ENCODE results near the gene UBALD1.

UBALD1 gene

GRCh38 chr16:4616047-4616811, 1.5 kb upstream of the UBALD1 start:
- DNase-seq (ENCODE audit: low read depth, low spot score) = peak; percentile 100

- DNase-seq (ENCODE audit: low read depth, low spot score) = no peak
Observed at GRCh38 chr16:4615384-4616046, 827 bp upstream of the UBALD1 start.

GRCh38 chr16:4613636-4614570, 785 bp downstream of the UBALD1 start:
- no peak for DNase-seq (ENCODE audit: low read depth, low spot score)

- no peak for DNase-seq (ENCODE audit: low read depth, low spot score)
Observed at GRCh38 chr16:4612977-4613635, 1.6 kb downstream of the UBALD1 start.

- DNase-seq (ENCODE audit: low read depth, low spot score) = no peak
Observed at GRCh38 chr16:4612474-4612931, 2.2 kb downstream of the UBALD1 start.

DNA sequence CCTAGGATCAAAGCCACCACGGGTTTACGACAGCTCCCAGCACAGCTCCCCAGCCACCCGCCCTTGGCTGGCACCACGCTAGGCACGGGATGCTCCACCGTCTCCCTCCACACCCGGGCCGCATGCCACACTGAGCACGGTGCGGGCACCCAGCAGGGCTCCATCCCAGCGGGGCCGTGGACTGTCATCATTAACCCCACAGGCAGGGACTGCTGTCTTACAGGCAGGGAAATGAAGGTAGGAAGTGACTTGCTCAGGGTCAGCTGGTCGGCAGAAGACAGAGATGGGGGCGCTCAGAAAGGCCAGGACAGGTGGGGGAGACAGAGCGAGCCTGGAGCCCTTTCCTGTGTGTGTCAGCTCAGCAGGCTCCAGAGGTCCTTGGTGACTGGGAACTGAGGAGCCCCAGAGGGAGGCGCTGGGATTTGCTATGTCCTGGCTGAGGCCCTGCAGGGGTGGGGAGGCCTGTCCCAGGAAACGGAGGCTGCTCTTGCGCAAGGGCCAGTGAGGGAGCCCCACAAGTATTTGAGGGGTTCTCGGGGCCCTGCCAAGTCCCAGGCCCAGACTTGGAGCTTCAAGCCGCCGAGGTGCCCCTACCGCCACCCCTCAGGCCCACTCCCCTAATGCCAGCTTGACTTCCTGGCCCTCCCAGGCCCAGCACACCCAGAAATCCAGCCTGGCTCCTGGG, 3.2 kb downstream of the UBALD1 start:
- DNase-seq (ENCODE audit: low read depth, low spot score) = no peak

DNA sequence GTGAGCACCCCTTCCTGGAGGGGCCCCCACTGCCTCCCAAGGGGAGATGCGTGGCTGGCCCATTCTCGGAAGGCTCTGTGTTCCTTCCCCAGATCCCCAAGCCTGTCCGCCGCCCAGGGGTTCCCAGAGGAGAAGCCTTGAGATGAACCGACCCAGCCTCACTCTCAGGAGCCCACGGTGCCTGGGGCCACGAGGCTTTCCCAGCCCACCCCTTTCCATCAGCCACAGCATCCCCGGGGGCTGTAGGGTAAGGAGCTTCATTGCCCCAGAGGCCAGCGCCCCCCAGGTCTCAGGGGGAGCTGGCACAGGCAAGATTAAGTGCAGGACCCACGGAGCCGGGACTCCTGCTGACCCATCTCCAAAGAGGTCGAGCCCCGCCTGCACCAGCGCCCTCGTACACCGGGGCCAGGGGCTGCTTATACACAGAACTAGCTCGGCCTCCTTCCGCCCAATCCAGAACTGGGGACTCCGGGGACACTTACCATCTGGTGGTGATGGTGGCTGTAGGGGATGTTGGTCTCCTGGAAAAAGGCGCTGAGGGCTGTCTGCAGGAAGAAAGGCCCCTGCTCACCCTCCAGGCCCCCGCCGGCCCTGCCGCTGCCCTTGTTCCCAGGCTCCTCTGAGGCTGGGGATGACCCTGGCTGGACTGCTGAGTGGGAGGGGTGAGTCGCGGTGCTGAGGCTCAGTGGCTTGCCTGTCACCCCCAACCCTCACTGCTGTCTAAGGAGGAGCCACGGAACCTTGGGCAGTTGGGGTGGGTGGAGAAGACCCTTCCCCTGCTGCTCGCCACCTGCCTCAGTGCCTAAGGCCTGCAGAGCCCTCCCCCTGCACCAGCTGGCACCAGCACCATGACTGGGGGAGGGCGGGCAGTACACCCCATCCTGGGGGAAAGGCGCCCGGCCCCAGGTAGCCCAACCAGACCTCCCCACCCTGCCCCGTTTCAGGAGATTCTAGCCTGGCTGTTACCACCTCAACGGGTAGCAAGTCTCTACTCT, 4.4 kb downstream of the UBALD1 start:
- no peak for DNase-seq (ENCODE audit: low read depth, low spot score)

DNA sequence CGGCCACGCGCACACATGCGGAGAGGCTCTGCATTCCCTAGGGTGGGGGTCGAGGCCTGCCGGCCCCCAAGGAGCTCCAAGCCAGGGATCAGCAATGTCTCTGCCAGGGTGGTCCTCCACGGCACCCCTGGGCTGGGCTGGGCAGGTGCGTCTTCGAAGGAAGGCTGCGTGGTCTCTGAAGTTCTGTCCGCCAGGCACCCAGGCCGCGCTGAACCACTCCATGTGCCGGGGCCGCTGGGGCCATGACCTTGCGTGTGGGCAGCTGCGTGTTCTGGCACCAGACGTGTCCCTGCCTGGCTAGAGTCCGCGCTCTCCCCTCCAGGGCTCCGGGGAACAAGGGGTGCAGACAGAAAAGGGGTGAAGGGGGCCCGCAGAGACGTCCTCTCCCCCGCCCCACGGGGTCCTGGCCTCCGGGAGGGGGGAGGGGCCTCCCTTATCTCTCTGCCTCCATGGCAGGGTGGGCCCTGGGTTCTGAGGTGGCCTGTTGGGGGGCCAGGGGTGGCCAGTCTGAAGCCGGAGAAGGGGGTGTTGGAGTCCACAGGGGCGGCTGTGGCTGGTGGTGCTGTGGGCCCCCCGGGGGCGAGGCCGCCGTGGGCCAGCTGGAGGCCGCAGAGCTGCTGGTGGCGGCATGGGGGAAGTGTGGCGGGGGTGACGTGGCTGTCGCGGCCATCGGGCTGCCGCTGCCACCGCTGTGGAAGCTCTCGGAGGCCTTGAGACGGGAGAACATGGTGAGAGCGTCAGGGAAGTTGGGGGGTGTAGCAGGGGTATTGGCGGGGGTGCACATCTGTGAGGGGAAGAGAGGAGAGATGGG, 5.3 kb downstream of the UBALD1 start:
- DNase-seq (ENCODE audit: low read depth, low spot score) = no peak

DNA sequence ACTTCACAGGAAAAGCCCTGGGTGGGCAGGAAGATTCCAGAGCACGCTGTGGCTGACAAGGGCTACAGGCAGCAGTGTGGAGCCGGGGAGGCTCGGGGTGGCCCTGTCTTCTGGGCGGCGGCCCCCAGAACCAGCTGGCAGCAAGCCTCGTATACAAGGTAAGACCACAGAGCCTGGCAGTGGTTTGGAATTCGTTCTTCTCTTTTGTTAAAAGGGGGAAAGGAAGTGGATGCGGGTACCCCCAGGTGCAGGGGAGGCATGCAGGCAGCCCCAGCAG, 6.0 kb downstream of the UBALD1 start:
- no peak for DNase-seq (ENCODE audit: low read depth, low spot score)

DNA sequence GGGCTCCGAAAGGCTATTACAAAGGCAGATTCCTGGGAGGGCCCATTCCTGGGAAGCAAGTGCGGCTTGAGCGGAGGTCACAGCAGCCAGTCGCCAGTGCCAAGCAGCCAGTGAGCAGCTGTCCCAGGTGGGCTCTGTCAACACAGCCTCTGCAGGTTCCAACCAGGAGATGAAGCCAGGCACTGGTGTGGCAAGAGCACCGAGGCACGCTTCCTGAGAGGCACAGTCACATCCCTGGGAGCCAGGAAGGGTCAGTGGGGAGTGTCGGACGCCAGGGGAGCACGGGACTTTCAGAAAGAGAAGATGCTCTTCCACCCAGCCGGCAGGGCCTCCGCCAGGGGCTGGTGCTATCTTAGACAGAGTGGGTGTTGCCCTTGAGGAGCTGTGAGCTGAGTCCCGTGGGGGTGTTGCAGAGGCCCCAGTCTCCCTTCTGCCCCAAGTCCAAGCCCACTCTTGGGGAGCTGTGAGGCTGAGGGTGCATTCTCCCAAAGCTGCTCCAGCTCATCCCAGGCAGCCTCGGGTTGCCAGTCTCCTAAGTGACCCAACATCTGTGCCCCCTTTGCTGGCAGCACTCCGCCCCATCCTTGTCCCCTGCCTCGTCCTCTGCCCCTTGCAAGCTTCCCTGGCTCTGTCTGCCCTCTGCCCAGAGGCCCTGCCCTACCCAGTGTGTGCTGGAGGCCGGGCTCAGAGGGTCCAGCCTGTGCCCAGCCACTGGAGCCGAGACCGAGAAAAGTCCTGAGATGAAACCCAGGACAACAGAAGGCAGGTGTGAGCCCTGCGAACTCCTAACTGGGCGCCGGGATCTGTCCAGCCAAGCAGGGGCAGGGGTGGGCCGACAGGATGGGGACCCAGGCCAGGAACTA, 6.6 kb downstream of the UBALD1 start:
- no peak for DNase-seq (ENCODE audit: low read depth, low spot score)

DNA sequence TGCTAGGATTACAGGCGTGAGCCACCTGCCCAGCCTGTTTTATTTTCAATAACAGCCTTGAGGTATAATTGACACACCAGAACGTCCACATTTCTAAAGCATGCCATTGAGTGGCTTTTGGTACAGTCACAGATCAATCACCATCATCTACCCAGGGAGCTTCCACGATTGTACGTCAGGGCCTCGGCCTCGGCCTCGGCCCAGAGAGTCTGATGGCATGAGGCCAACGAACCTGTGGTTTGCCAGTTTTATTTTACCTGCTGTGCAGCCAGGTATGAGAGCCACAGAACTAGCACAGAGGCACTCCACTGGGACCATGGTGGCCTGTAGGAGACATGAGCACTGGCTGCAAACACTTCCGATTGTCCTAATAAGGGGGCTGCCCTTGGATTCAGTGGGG, 8.3 kb downstream of the UBALD1 start:
- DNase-seq (ENCODE audit: low read depth, low spot score) = no peak

GRCh38 chr16:4604401-4604800, 10.3 kb downstream of the UBALD1 start:
- no peak for DNase-seq (ENCODE audit: low read depth, low spot score)

- no peak for DNase-seq (ENCODE audit: low read depth, low spot score)
Observed at GRCh38 chr16:4603624-4604170, 11.0 kb downstream of the UBALD1 start.

- no peak for DNase-seq (ENCODE audit: low read depth, low spot score)
Observed at GRCh38 chr16:4602331-4602730, 12.4 kb downstream of the UBALD1 start.

GRCh38 chr16:4601864-4602186, 12.9 kb downstream of the UBALD1 start:
- DNase-seq (ENCODE audit: low read depth, low spot score) = no peak

GRCh38 chr16:4601036-4601863, 13.4 kb downstream of the UBALD1 start:
- no peak for DNase-seq (ENCODE audit: low read depth, low spot score)

DNA sequence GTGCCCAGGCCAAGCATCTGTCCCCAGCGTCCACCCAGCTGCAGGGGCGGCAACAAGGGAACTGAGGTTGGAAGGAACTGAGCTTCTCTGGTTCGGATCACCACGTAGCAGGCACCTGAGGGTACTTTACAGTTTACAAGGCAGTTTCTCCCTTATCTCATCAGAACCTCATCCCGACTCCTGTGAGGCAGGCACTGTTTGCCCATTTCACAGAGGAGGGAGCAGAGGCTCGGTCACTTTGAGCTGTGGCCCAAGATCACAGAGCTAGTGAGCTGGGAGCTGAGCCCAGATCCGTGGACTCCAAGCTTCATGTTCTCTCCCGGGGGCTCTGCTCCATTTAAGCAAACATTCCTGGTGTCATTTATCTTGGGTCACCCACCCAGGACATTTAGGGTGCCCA, 15.1 kb downstream of the UBALD1 start:
- DNase-seq (ENCODE audit: low read depth, low spot score) = no peak

Data from smooth muscle cell of the brain vasculature (primary cell).